ENCODE results near the gene FBXO31.

DNA sequence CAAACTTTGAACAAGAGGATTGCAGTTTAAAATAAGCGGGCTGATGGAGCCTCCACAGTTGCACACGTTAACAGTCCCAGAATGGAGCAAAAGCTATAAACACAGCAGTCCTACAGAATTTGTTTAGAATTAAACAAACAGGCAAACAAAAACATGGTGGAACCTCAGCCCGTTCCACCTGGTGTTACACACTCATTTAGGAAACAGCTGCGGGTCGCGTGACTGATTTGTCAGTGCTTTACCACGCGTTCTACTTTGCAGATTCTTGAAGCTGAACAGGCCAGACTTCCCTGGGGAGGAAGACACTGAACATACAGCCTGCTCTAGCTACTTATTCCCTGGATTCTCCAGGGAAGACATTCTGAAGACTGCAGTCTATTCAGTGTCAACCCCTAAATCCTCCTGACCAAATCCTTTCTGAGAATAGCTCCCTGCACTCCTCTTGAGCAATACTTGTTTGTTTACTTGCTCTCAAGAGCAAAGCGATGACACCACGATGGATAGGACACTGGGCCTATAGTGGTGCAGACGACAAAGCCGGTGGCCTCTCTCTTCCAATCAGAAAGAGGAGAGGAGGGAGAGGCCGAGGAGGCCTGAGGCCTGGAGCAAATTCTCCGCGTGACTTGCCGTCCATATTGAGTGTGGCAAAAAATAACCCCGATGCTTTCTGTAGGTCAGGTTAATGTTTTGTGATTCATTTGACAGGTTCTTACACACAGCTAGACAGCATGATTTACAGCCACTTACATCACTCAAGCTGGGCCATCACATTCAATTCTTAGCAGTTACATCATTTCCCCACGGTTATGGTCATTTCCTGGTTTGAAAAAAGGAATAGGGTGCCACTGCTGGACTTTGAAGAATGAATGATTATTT lies 4.6 kb upstream of the FBXO31 start:
- TF ChIP-seq, protein P1, sequence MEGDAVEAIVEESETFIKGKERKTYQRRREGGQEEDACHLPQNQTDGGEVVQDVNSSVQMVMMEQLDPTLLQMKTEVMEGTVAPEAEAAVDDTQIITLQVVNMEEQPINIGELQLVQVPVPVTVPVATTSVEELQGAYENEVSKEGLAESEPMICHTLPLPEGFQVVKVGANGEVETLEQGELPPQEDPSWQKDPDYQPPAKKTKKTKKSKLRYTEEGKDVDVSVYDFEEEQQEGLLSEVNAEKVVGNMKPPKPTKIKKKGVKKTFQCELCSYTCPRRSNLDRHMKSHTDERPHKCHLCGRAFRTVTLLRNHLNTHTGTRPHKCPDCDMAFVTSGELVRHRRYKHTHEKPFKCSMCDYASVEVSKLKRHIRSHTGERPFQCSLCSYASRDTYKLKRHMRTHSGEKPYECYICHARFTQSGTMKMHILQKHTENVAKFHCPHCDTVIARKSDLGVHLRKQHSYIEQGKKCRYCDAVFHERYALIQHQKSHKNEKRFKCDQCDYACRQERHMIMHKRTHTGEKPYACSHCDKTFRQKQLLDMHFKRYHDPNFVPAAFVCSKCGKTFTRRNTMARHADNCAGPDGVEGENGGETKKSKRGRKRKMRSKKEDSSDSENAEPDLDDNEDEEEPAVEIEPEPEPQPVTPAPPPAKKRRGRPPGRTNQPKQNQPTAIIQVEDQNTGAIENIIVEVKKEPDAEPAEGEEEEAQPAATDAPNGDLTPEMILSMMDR (IDR thresholded peaks at IDR 0.05; ENCODE audit: poor library complexity), result no peak
- TF ChIP-seq EZH2 (IDR thresholded peaks at IDR 0.05; ENCODE audit: borderline replicate concordance) (no peak), EZH2phosphoT487 (IDR thresholded peaks at IDR 0.05; ENCODE audit: low read depth, severe bottlenecking, unreplicated experiment) (no peak)
